BLaER1 treated with 17β-estradiol and CSF1 and Interleukin-3, amounts not matched to agents 10 nM and 100 nM (cell line): ENCODE data around the gene ADGRV1.

Experiments used
- H3K27ac ChIP-seq, 11 experiments: shearing (Covaris generic); formaldehyde crosslinking; 2 replicates each; pipeline ENCODE4 v1.8.1; 2022
- H3K27me3 ChIP-seq, 11 experiments: shearing (Covaris generic); formaldehyde crosslinking; 2 replicates each; pipeline ENCODE4 v1.8.1; 2022
- H3K36me3 ChIP-seq, 11 experiments: shearing (Covaris generic); formaldehyde crosslinking; 2 replicates each; pipeline ENCODE4 v1.8.1; 2022
- H3K4me1 ChIP-seq, 10 experiments: shearing (Covaris generic); formaldehyde crosslinking; 2 replicates each; pipeline ENCODE4 v1.8.1; 2022
- H3K4me2 ChIP-seq, 11 experiments: shearing (Covaris generic); formaldehyde crosslinking; 2 replicates each; pipeline ENCODE4 v1.8.1; 2022
- H3K4me3 ChIP-seq, 10 experiments: shearing (Covaris generic); formaldehyde crosslinking; 2 replicates each; pipeline ENCODE4 v1.8.1; 2022
- H3K9ac ChIP-seq, 11 experiments: shearing (Covaris generic); formaldehyde crosslinking; 2 replicates each; pipeline ENCODE4 v1.8.1; 2022
- H3K9me3 ChIP-seq, 11 experiments: shearing (Covaris generic); formaldehyde crosslinking; replicated peaks in 1 of 11; 2 replicates each; pipeline ENCODE4 v1.8.1; 2022
- H4K20me1 ChIP-seq, 11 experiments: shearing (Covaris generic); formaldehyde crosslinking; 2 replicates each; pipeline ENCODE4 v1.8.1; 2022
- Cebpa-rat ChIP-seq, 11 experiments: shearing (Covaris generic); IDR thresholded peaks; 2 replicates each; pipeline ENCODE4 v1.8.1; 2022

The ADGRV1 gene

DNA sequence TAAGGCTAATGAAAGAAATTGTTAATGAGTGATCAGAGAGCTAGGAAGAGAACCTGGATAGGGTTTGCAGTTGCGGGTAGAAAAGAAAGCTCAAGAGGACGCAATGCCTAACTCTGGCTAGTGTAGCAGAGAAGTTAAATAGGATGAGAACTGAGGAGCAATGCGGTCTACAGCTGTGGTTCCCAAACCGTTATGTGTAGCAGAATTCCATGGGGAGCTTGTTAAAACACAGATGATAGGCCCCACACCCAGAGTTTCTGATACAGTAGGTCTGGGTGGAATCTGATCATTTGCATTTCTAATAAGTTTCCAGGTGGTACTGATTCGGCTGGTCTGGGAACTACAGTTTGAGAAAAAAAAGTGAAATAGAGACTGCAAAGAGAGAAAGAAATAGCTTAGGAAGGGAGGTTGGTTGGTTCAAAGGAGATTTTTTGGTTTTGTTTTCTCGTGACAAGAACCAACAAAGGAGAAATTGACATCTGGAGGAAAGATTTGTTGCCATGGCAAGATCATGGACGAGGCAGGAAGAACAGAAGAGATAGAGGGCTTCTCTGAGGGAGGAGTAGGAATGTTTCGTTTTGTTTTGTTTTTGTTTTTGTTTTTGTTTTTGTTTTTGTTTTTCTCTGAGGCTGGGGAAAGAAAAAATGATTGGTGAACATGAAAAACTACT, 548.4 kb downstream of the ADGRV1 start:
- no peak for TF ChIP-seq Cebpa-rat (IDR thresholded peaks at IDR 0.05)
- Histone ChIP-seq H3K27me3 (no peaks in the 10 kb centered on the region), H3K36me3 (no peaks in the 10 kb centered on the region), H4K20me1 (no peaks in the 10 kb centered on the region), H3K4me3 (no peak overlapping the region), H3K9ac (no peak overlapping the region), H3K9me3 (peaks cover 0 to 17% (median 6%) of the 10 kb centered on the region in 11 experiments; a peak in 13 of 22 replicates), H3K27ac (no peak overlapping the region), H3K4me2 (no peak overlapping the region; a peak in 1 of 22 replicates), H3K4me1 (peaks cover 0 to 12% (median 0%) of the 10 kb centered on the region in 10 experiments; a peak in 4 of 20 replicates)

DNA sequence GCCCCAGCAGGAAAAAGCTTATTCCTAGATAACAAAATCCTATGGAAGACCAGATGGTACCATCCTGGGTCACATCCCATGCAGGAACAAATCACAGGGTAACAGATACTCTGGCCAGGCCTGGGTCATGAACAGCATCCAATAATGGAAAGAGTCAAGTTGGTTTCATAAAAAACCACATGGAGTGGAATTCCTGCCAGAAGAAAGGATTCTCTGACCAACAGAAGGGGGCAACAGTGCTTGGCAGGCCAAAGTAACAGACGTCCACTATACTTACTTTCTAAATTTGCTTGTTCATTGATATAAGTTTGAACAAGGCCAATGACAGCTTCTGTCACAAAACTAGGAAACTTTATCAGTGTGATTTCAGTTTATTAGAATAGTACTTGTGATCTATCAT, 551.0 kb downstream of the ADGRV1 start:
- Histone ChIP-seq H3K4me3 (no peak overlapping the region), H3K9me3 (peaks cover 0 to 17% (median 6%) of the 10 kb centered on the region in 11 experiments; a peak in 13 of 22 replicates), H3K4me2 (no peak overlapping the region), H3K9ac (no peak overlapping the region), H3K4me1 (peaks cover 8 to 12% (median 10%) of the 10 kb centered on the region in 10 experiments), H3K27me3 (no peaks in the 10 kb centered on the region), H3K36me3 (no peaks in the 10 kb centered on the region), H3K27ac (no peak overlapping the region), H4K20me1 (no peaks in the 10 kb centered on the region)
- TF ChIP-seq Cebpa-rat (IDR thresholded peaks at IDR 0.05), result no peak

DNA sequence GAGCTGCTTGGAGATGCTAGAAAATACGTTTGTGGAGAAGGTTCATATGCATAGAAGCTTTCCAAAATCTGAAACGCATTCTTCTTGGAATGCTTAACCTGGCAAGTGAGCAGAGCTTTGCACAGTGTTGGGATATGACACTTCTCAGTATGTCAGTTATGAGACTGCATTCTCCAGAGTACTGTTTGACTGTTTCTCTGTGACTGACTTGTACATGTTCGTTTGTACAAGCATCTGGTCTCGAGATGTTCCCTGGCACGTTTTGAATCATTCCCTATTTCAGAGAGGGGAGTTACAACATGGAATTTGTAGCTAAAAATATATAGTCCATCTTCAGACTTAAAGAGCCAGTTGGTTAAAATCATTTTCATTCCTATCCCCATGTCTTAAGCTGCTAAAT, 552.1 kb downstream of the ADGRV1 start:
- H3K4me3 ChIP-seq, result no peak overlapping the region
- no peak overlapping the region for H3K4me2 ChIP-seq
- peaks cover 10 to 15% (median 13%) of the 10 kb centered on the region in 10 experiments for H3K4me1 ChIP-seq
- no peak for TF ChIP-seq Cebpa-rat (IDR thresholded peaks at IDR 0.05)
- H3K27ac ChIP-seq, result no peak overlapping the region
- H4K20me1 ChIP-seq, result no peaks in the 10 kb centered on the region
- H3K36me3 ChIP-seq, result no peaks in the 10 kb centered on the region
- no peaks in the 10 kb centered on the region for H3K27me3 ChIP-seq
- peaks cover 0 to 9% (median 6%) of the 10 kb centered on the region in 11 experiments; a peak in 13 of 22 replicates for H3K9me3 ChIP-seq
- H3K9ac ChIP-seq, result no peak overlapping the region

DNA sequence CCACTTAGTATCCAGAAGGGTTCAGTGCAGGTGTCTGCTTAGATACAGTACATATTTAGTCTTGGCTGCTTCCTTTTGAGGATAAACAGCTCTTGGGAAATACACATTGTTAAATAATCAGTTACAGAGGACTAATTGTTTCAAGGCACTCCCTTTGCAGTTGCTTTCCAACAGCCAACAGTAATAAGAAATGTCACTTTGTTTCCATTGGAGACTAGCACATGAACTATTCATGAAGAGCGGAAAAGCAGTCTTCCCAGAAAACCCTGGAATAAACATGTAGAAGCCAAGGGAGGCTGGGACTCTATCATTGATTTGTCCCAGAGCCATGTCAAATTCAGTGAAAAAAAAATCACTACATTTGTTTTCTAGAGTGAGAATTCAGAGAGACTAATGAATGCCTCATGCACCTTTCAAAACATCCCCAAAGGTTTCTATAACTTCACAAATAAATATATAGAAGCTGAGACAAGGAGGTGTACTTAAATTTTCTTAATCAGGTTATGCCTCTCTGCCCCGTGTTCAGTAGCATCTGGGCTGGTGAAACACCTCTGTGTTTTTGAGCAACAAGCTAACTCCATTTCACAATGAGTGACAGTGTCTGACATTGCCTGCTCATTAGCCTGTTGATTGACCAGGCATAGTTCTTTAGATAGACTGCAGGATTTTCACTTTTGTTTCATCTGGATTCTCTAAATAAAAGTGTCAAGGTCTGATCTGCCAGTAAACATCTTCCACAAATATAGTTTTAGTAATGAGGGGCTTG, 553.1 kb downstream of the ADGRV1 start:
- H3K4me3 ChIP-seq, result no peak overlapping the region
- H3K27me3 ChIP-seq, result no peaks in the 10 kb centered on the region
- H3K9me3 ChIP-seq, result peaks cover 0 to 2% (median 0%) of the 10 kb centered on the region in 11 experiments; a peak in 3 of 22 replicates
- H4K20me1 ChIP-seq, result no peaks in the 10 kb centered on the region
- H3K27ac ChIP-seq, result no peak overlapping the region
- H3K9ac ChIP-seq, result no peak overlapping the region
- H3K36me3 ChIP-seq, result no peaks in the 10 kb centered on the region
- H3K4me1 ChIP-seq, result peaks cover 10 to 15% (median 13%) of the 10 kb centered on the region in 10 experiments
- no peak for TF ChIP-seq Cebpa-rat (IDR thresholded peaks at IDR 0.05)
- no peak overlapping the region for H3K4me2 ChIP-seq

DNA sequence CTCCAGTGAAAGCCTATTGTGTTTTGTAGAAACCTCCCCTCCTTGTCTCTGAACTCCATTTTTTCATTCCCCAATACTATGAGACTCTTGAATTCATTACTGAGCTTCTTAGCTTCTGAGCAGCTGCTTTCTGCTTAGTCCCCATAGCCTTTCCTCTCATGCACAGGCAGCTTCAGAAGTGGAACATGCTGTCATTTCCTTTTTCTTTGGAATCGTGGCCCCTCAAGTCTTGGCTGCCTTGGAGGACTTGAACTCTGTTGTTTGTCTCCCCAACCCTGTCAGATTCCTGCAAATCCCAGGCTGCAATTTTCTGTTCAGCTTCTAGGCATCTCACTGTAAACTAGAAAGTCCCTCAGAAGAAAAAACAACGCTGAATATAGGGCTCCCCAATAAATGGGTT, 556.1 kb downstream of the ADGRV1 start:
- no peak overlapping the region for H3K4me3 ChIP-seq
- H3K27ac ChIP-seq, result peak overlapping the region in 3 of 11 experiments; percentile 15 to 49 (median 18); a peak in 4 of 22 replicates
- peak overlapping the region; percentile 41 to 74 (median 66) for H3K4me2 ChIP-seq
- no peak for TF ChIP-seq Cebpa-rat (IDR thresholded peaks at IDR 0.05)
- peaks cover 10 to 15% (median 13%) of the 10 kb centered on the region in 10 experiments for H3K4me1 ChIP-seq
- no peak overlapping the region for H3K9ac ChIP-seq
- H3K36me3 ChIP-seq, result no peaks in the 10 kb centered on the region
- H3K9me3 ChIP-seq, result no peaks in the 10 kb centered on the region
- no peaks in the 10 kb centered on the region for H3K27me3 ChIP-seq
- H4K20me1 ChIP-seq, result no peaks in the 10 kb centered on the region

DNA sequence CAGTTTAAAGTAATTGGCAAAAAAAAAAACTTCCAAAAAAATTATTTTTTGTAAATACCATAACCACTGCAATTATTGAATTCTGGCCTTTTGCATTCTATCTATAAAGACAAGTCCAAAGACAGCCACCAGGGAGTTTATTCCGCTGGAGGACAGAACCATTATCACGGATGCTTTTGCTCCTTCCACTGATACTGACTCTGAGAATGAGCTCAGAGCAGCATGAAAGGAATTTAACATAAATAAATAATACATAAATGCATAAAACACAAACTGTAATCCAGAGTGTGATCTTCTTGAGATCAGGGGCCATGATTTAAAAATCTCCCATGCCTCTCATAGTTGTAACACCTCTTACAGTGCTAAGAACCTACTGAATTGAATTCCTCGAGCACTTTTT, 559.8 kb downstream of the ADGRV1 start:
- Histone ChIP-seq H3K4me1 (peaks cover 12 to 27% (median 14%) of the 10 kb centered on the region in 10 experiments), H3K27ac (no peak overlapping the region), H3K27me3 (no peaks in the 10 kb centered on the region), H3K9ac (no peak overlapping the region), H3K36me3 (no peaks in the 10 kb centered on the region), H3K4me3 (no peak overlapping the region), H4K20me1 (no peaks in the 10 kb centered on the region), H3K9me3 (no peaks in the 10 kb centered on the region), H3K4me2 (no peak overlapping the region)
- no peak for TF ChIP-seq Cebpa-rat (IDR thresholded peaks at IDR 0.05)

DNA sequence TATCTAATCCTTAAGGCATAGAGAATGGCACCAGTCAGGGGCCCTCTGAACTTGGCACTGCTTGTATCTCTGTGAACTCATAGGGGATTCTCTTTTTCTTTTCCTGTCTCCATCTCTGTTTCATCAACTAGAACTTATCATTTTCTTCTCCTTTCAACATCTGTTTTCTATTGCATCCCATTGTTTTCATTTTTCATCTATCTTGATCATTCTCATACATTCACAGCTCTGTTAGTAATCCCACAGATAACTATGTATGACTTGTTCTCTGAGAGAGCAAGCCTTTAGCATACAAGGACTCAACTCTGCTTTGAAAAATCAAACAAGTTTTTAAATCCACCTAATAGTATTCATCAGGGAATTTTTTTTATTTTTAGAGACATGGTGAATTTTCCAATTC, 560.2 kb downstream of the ADGRV1 start:
- Histone ChIP-seq H3K4me2 (no peak overlapping the region), H3K36me3 (no peaks in the 10 kb centered on the region), H3K4me3 (no peak overlapping the region), H3K9ac (no peak overlapping the region), H3K9me3 (no peaks in the 10 kb centered on the region), H3K4me1 (peaks cover 11 to 29% (median 13%) of the 10 kb centered on the region in 10 experiments), H3K27me3 (no peaks in the 10 kb centered on the region), H3K27ac (no peak overlapping the region), H4K20me1 (no peaks in the 10 kb centered on the region)
- no peak for TF ChIP-seq Cebpa-rat (IDR thresholded peaks at IDR 0.05)

DNA sequence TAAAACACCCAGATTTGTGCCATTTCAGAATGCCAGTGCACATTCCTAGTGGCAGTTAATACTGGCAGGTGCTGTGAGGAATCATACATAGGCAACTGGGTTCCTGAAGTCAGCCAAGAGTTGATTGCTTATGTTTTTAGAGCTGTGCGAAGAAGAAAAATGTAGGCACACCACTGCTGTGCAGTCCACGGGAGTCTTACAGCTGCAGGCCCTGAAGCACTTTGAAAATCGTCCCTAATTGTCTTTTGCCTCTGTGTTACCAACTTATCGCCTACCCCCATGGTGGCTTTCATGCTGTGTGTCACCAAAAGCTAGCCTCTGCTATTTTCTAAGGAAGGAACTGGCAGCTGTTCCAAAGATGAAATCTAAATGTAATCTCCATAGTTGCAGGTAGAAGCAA, 560.6 kb downstream of the ADGRV1 start:
- Histone ChIP-seq H3K36me3 (no peaks in the 10 kb centered on the region), H3K4me3 (no peak overlapping the region), H3K4me2 (no peak overlapping the region), H3K9ac (no peak overlapping the region), H3K4me1 (peaks cover 7 to 29% (median 12%) of the 10 kb centered on the region in 10 experiments), H3K27me3 (no peaks in the 10 kb centered on the region), H3K9me3 (no peaks in the 10 kb centered on the region), H3K27ac (no peak overlapping the region), H4K20me1 (no peaks in the 10 kb centered on the region)
- no peak for TF ChIP-seq Cebpa-rat (IDR thresholded peaks at IDR 0.05)

DNA sequence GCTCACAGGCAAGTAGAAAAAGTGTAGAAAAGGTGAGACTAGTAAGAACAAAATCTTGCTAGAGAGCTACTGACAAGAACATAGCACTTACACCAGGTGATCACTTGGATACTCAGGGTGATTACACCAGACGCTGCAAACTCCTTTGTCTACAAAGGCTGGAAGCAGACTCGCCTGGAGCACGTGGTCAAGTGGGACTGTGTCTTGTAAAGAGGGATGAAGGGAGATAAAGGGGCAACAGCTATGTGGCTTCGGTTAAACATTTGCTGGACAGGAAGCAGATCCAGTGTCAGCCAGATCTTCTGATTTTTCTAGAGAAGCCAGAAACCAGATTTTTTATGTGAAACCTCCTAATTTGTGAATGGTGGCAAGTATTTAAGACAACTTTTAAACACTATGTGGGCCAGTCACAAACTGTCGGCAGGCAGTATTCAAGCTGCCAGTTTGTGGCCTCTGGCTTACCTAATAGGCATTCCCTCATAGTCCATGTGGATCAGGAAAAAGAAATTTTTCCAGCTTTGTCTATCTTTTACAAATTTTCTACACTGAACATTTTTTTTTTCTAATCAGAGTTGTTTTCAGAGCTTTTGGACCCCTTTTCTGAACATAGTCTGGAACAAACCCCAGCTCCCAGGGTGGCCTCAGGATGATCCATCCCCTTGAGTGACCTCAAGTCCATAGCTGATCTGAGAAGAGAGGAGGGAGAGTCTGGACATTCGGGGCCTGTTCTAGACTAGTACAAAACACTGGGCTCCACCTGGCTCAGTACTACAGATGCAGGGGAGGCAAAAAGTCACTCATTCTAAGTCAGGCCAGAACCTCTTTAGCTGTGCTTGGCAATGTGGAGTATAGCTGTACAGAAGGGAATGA, 561.6 kb downstream of the ADGRV1 start:
- no peak for TF ChIP-seq Cebpa-rat (IDR thresholded peaks at IDR 0.05)
- Histone ChIP-seq H3K36me3 (no peaks in the 10 kb centered on the region), H3K4me1 (peaks cover 0 to 31% (median 5%) of the 10 kb centered on the region in 10 experiments; a peak in 8 of 20 replicates), H3K4me2 (no peak overlapping the region), H3K9me3 (no peaks in the 10 kb centered on the region), H4K20me1 (no peaks in the 10 kb centered on the region), H3K27ac (no peak overlapping the region), H3K9ac (no peak overlapping the region), H3K4me3 (no peak overlapping the region), H3K27me3 (no peaks in the 10 kb centered on the region)
